HG03025 (cell line): ENCODE measurements around the gene PHAF1.

ENCODE experiments used
- ATAC-seq: cut with Tn5 transposase; IDR thresholded peaks from one replicate; pipeline ENCODE4 v1.9.1; 2021; ENCODE audit warnings: mild to moderate bottlenecking, moderate library complexity; ENCODE audit not compliant: unreplicated experiment, low FRiP score

Gene PHAF1

GRCh38 chr16:67146523-67147357 lies 37.0 kb downstream of the PHAF1 start:
- ATAC-seq: no peak

- ATAC-seq: no peak
Measured at GRCh38 chr16:67147437-67148140, 37.8 kb downstream of the PHAF1 start.

- ATAC-seq: no peak
Measured at GRCh38 chr16:67148221-67148620, 38.5 kb downstream of the PHAF1 start.

- ATAC-seq: no peak
Measured at GRCh38 chr16:67148656-67149275, 39.0 kb downstream of the PHAF1 start.

- no peak for ATAC-seq
Measured at GRCh38 chr16:67149276-67150046, 39.7 kb downstream of the PHAF1 start.

DNA sequence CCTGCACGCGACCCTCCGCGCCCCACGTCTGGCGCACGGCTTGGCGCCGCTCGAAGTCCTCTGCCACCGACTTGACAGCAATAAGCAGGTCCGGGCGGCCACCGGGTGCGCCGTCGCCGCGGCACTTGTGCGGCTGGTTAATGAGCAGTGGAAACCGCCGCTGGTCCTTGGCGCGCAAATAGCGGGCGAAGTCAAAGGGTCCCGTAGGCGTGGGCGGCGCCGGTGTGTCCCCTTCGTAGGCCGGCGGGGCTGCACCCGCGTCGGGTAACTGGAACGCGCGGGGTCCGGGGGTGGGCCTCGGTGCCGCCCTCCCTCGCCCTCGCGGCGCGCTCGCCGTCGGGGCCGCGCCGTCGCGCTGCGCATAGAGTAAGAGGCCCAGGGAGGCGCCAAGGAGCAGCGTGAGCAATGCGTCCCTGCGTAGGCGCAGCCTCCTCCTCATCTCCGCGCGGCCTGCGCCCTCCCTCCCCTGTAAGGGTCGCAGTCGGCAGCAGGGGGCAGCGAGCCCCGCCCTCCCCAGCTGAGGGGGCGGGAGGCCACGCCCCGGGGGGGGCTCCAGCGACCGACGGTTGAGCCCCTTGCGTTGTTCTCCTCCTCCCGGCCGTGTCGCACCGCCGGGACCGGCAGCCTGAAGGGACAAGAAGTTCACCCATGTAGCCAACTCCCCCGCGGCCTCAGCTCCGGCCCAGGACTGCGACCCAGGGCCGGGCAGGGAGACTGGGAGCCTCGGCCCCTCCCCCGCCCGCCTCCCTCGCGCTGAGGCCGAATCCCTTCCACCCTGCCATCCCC lies 40.5 kb downstream of the PHAF1 start:
- peak; percentile 25 for ATAC-seq

DNA sequence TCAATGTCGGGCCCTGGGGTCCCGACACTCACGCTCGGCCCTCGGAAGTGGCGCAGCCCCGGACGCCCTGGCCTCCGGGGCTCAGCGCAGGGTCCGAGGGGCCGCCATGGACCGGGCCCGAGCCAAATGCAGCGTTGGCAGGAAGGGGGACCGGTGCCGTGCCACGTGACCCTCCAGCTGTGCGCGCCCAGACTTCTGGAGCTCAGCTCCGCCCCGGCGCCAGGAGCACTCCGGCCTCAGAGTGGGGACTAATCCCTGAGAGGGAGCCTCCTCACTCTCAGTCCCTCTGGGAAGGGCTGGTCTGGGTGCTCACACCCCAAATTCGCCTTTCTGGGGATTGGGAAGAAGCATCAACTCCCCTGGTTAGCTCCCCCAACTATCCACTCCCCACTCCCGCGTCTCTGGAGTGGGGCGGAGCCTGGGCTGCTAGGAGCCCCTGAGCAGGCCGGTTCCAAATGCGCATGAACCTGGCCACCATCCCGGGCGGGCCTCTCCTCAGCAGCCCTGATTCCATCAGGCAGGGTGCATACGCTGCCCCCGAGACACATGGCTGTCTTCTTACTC lies 41.2 kb downstream of the PHAF1 start, which contains the start of gene B3GNT9:
B3GNT9 (minus strand) TSS at position 166 of the 564 bp plus-strand sequence. CDS start 513 bp downstream, outside the sequence.
- ATAC-seq: peak; percentile 49

DNA sequence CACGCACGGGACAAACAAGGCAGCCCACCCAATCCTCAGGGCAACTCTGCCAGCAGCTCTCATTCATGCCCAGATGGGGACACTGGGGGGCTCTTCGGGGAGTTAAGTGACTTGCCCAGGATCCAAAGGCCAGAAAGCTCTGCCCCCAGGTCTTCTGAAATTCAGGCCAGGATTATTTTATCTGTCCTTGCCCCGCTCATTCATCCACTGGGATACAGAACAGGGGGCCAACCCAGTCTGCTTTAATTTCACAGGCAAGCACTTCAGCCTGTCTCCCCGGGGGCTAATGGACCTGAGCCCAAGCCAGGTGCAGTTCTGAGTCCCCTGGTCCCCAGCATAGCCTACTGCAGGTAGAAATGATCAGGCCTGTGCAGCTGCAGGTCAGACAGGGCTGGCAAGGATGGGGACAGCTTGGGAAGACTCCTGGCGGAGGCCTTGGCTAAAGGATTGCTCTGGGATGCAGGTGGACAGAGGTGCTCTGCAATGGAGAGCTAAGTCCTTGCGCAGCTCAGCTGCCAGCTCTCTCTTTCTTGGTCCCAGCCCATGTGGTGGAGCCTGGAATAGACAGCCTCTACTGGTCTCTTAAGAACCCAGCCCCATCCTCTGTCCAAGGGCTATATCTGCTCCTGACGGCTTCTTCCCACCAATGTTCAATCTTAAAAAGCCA lies 41.8 kb downstream of the PHAF1 start:
- ATAC-seq: no peak

GRCh38 chr16:67154578-67155294 lies 45.0 kb downstream of the PHAF1 start:
- no peak for ATAC-seq

- ATAC-seq: no peak
Measured at GRCh38 chr16:67155295-67156142, 45.8 kb downstream of the PHAF1 start.

DNA sequence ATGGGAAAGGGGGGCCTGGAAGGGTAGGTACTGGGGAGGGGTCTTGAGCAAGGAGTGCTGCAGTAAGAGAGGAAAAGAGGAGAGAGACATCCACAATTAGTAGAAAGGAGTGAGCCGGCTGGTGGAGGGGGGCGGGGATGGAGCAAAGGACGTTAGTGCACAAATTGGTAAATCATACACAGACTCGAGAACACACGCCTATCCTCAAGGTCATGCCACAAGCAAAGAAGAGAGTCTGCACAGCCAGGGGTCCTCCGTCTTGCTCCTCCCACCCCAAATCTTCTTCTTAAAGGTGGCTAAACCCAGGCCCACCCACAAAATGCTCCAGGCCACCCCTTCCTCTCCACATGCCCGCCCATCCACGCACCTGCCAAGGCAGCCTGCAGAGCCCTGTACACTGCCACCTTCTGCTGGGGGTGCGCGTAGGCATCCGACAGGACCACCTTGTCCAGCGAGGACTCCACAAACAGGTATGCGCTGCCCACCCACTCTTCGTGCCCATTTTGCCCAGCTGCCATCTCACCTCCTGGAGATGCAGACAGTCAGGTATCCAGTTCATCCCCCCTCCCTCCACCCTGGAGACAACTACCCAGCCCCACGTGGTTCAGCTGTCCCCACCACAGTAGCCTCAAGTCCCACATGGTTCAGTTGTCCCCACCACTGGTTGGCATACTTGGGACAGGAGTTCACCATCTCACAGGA lies 46.6 kb downstream of the PHAF1 start:
- ATAC-seq: no peak

GRCh38 chr16:67157106-67157748 lies 47.5 kb downstream of the PHAF1 start:
- no peak for ATAC-seq

- ATAC-seq: no peak
Measured at GRCh38 chr16:67157892-67158635, 48.3 kb downstream of the PHAF1 start.

DNA sequence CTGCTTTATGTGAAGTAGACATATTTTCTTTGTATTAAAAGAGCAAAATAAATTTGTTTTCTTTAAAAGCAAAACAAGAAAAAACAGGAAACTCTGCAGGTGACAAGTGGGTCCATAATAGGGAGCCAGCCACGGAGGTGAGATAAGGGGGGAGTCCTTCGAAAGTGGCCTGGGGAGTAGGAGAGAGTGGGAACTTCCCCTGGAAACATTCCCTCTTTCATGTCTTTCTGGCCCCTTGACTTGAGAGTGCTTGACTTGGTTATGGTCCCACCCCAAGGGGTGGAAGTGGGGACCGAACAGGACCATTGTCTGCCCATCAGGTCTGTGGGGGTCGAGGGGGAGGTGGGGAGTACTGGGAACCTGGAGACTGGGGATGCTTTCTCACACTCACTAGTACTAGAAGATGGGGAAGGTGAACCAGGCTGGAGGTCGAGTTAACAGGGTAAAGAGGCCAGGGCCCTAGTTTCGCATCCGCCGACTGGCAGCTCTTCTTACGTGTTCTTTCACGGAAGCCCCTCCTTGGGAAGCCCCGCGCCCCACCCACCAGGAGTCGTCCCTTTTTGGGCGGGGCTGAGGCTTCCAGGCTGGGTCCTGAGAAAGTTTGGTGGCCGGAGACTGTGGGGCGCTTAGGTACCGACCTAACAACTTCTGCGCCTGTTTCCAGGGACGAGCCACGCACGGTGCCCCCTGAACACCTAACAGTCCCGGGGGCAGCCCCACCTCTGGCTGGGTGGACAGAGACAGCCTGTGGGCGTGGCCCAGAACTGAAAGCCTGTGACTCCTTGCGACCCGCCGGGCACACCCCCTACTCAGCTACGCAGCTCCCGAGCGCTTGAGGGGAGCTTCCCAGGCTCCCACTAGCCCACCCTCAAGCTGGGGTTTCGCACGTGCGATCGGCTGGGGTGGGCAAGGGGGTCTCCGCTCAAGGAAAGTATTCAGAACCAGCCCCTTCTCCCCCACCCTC lies 49.2 kb downstream of the PHAF1 start:
- peak; percentile 28 for ATAC-seq
